Measurements from ENCODE around the gene WDR55. TPM values are rescaled to one million over a fixed set of nuclear protein-coding genes. Genes with fewer than 3 reads are reported as not detected.

Gene WDR55
- total and polyA plus RNA-seq, 2 donors (not counting 1 experiment from before 2014, with no cell fraction given): 43.4 to 44.7 TPM

GRCh38 chr5:140641716-140642115, 23.0 kb upstream of the WDR55 start:
- H3K9ac ChIP-seq (ENCODE audit: low read length): no peak overlapping the region
- H4K20me1 ChIP-seq (ENCODE audit: control insufficient read depth, insufficient read depth, low read length, poor library complexity, severe bottlenecking): peaks cover 4% of the 10 kb centered on the region
- peaks cover 33% of the 10 kb centered on the region for H3K4me1 Mint-ChIP-seq
- no peaks in the 10 kb centered on the region for H3K9me3 ChIP-seq (ENCODE audit: control extremely low read depth in 1 of 3, control insufficient read depth in 2 of 3, insufficient read depth in 1 of 3, low read length in 2 of 3)
- peaks cover 0 to 24% of the 10 kb centered on the region in 2 experiments for H3K36me3 ChIP-seq (replicated peaks in 1 of 2; ENCODE audit: control extremely low read depth in 1 of 2, control insufficient read depth in 1 of 2, extremely low read depth in 1 of 2, insufficient read depth in 2 of 2, low read length in 1 of 2)
- H2AFZ ChIP-seq (ENCODE audit: insufficient read depth, low read depth, low read length, poor library complexity, severe bottlenecking): no peak overlapping the region
- H3K27ac Mint-ChIP-seq: no peak overlapping the region
- no peak overlapping the region for H3K4me2 ChIP-seq (replicated peaks; ENCODE audit: low read depth, low read length, poor library complexity, severe bottlenecking)
- TF ChIP-seq CTCF (IDR thresholded peaks at IDR 0.05): no peak
- TF ChIP-seq EZH2 (IDR thresholded peaks at IDR 0.05; ENCODE audit: borderline replicate concordance, insufficient read depth, low read depth, low read length, poor library complexity, severe bottlenecking): no peak
- no peak overlapping the region for H3K27ac ChIP-seq (ENCODE audit: low read length in 2 of 2)
- DNase-seq (no peak), ATAC-seq (ENCODE audit: low read depth) (no peak)
- H3K4me3 ChIP-seq (ENCODE audit: control extremely low read depth in 1 of 5, extremely low read depth in 1 of 5, insufficient read depth in 1 of 5, low read depth in 2 of 5, low read length in 4 of 5): no peak overlapping the region
- ChIA-PET CTCF (no interaction called here), POLR2A (interaction anchor here (0.6 kb wide), 1 partner anchor 55 kb away, joined by 6 read pairs; no protein-coding TSS in a partner anchor)
- H3K4me1 ChIP-seq (ENCODE audit: control insufficient read depth in 2 of 2, insufficient read depth in 2 of 2, low read length in 2 of 2): peaks cover 11 to 21% of the 10 kb centered on the region in 2 donors
- intact Hi-C loops (cut with micrococcal nuclease): no loop called here
- peaks cover 35% of the 10 kb centered on the region for H3K79me2 ChIP-seq (ENCODE audit: control insufficient read depth, insufficient read depth, low read length)
- H3K4me3 Mint-ChIP-seq: peak overlapping the region; percentile 2
- no peaks in the 10 kb centered on the region for H3K27me3 Mint-ChIP-seq
- H3K27me3 ChIP-seq (replicated peaks in 1 of 4; ENCODE audit: control extremely low read depth in 1 of 4, control insufficient read depth in 3 of 4, insufficient read depth in 4 of 4, low read length in 3 of 4): no peaks in the 10 kb centered on the region
- H3K9me3 Mint-ChIP-seq (ENCODE audit: insufficient read depth): no peaks in the 10 kb centered on the region
- 93% methylated on average over 7 of the region's 8 CpGs for WGBS (ENCODE audit: insufficient coverage)

GRCh38 chr5:140642718-140643117, 22.0 kb upstream of the WDR55 start:
- Histone ChIP-seq H3K27ac (ENCODE audit: low read length in 2 of 2) (no peak overlapping the region), H3K4me2 (replicated peaks; ENCODE audit: low read depth, low read length, poor library complexity, severe bottlenecking) (no peak overlapping the region), H3K9me3 (ENCODE audit: control extremely low read depth in 1 of 3, control insufficient read depth in 2 of 3, insufficient read depth in 1 of 3, low read length in 2 of 3) (no peaks in the 10 kb centered on the region), H3K79me2 (ENCODE audit: control insufficient read depth, insufficient read depth, low read length) (peaks cover 41% of the 10 kb centered on the region), H3K27me3 (replicated peaks in 1 of 4; ENCODE audit: control extremely low read depth in 1 of 4, control insufficient read depth in 3 of 4, insufficient read depth in 4 of 4, low read length in 3 of 4) (no peaks in the 10 kb centered on the region), H2AFZ (ENCODE audit: insufficient read depth, low read depth, low read length, poor library complexity, severe bottlenecking) (no peak overlapping the region), H3K9ac (ENCODE audit: low read length) (no peak overlapping the region), H3K36me3 (replicated peaks in 1 of 2; ENCODE audit: control extremely low read depth in 1 of 2, control insufficient read depth in 1 of 2, extremely low read depth in 1 of 2, insufficient read depth in 2 of 2, low read length in 1 of 2) (peaks cover 0 to 24% of the 10 kb centered on the region in 2 experiments), H3K4me3 (ENCODE audit: control extremely low read depth in 1 of 5, extremely low read depth in 1 of 5, insufficient read depth in 1 of 5, low read depth in 2 of 5, low read length in 4 of 5) (no peak overlapping the region), H4K20me1 (ENCODE audit: control insufficient read depth, insufficient read depth, low read length, poor library complexity, severe bottlenecking) (peaks cover 5% of the 10 kb centered on the region), H3K4me1 (ENCODE audit: control insufficient read depth in 2 of 2, insufficient read depth in 2 of 2, low read length in 2 of 2) (peaks cover 15 to 25% of the 10 kb centered on the region in 2 donors)
- ATAC-seq (ENCODE audit: low read depth): no peak
- H3K4me3 Mint-ChIP-seq: no peak overlapping the region
- H3K27me3 Mint-ChIP-seq: no peaks in the 10 kb centered on the region
- WGBS (ENCODE audit: insufficient coverage): 89% methylated on average over 3 of the region's 3 CpGs
- peaks cover 41% of the 10 kb centered on the region for H3K4me1 Mint-ChIP-seq
- H3K9me3 Mint-ChIP-seq (ENCODE audit: insufficient read depth): no peaks in the 10 kb centered on the region
- no peak for TF ChIP-seq EZH2 (IDR thresholded peaks at IDR 0.05; ENCODE audit: borderline replicate concordance, insufficient read depth, low read depth, low read length, poor library complexity, severe bottlenecking)
- TF ChIP-seq CTCF (IDR thresholded peaks at IDR 0.05): no peak
- CTCF ChIA-PET: interaction anchor here (0.9 kb wide), 1 partner anchor 10 kb away, joined by 3 read pairs; no protein-coding TSS in a partner anchor
- POLR2A ChIA-PET: no interaction called here
- intact Hi-C loops (cut with micrococcal nuclease): no loop called here
- no peak overlapping the region for H3K27ac Mint-ChIP-seq
- no peak for DNase-seq
